Stimulated activated CD4-positive, alpha-beta T cell treated with anti-CD3 and anti-CD28 coated beads, Interleukin-1b, Interleukin-23, amount 100 ng/mL, for 24 hours (primary cell): ENCODE results near the gene MOSPD3.
A peak's percentile ranks its signal among the peaks of the same experiment; 100 is the strongest.
"Not testable (repeated sequence)": the region's sequence is repeated elsewhere in the genome, so short reads cannot be mapped to it uniquely, and the experiment has no call there.

Source experiments
- DNase-seq, 4 experiments: peaks; one replicate each; pipeline ENCODE4 v3.0.0-alpha.2; 2020; ENCODE audit warnings: low read depth in 4 of 4, low spot score in 1 of 4

MOSPD3 gene

GRCh38 chr7:100611983-100612729, at the start of gene MOSPD3:
Gene MOSPD3 (plus strand): TSS chr7:100612540. CDS start chr7:100612792, 252 bp downstream.
- DNase-seq: peak; percentile 96 to 98 (median 98)

DNA sequence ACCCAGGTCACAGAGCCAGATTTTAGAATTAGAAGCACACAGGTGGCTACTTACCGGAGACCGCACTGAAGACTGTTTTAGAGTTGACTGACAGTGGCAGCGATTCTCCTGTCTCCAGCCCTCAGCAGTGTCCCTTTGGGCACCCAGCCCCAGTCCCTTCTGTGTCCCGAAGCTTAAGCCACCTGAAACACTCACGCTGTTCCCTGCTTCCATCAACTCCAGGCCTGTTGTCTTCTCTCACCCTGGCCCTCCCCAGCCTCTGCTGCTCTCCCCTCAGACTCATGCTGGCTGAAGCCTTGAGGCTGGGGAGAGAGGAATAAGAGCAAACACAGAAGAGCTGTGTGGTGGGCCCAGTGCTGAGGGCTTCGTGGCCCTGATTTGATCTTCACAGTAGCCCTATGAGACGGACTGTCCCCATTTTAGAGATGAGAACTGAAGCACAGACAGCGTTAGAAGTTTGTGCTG, 49.2 kb upstream of the MOSPD3 start:
- DNase-seq: no peak

DNA sequence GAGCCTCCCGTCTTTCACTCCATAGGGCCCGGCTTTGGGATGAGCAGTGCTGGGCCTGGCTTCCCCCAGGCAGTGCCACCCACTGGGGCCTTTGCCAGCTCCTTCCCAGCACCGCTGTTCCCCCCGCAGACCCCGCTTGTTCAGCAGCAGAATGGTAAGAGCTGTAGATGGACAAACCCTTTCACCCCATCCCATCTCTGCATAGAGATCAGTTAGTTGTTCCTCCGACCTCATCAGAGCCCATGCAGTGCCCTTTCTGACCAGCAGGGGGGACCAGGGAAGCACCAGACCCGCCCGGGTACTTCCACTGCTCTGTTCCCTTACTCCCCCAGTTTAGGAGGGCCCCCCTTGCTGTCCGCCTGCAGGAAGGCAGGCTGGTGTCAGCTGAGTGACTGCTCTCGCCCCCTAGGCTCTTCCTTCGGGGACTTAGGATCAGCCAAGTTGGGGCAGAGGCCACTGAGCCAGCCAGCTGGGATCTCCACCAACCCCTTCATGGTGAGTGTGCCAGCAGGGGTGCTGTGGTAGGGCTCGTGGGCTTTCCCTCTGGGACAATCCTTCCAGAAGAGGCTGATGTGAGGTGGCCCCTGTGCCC, 48.4 kb upstream of the MOSPD3 start:
- DNase-seq: peak; percentile 66 to 90 (median 78)

DNA sequence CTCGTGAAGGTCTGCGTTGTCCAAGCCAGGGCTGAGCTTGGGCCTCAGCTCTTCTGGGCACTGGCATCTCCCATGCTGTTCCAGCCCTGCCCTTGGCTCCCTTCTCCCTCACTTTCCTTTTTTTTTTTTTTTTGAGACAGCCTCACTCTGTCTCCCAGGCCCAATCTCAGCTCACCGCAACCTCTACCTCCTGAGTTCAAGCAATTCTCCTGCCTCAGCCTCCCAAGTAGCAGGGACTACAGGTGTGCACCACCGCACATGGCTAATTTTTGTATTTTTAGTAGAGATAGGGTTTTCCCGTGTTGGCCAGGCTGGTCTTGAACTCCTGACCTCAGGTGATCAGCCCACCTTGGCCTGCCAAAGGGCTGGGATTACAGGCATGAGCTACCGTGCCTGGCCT, 47.9 kb upstream of the MOSPD3 start:
- not testable (repeated sequence) for DNase-seq

GRCh38 chr7:100565133-100565571, 47.2 kb upstream of the MOSPD3 start:
- DNase-seq: no peak

GRCh38 chr7:100566018-100566531, 46.3 kb upstream of the MOSPD3 start:
- DNase-seq: no peak

GRCh38 chr7:100567031-100567730, 45.2 kb upstream of the MOSPD3 start:
- DNase-seq: no peak

GRCh38 chr7:100567751-100568175, 44.6 kb upstream of the MOSPD3 start:
- no peak for DNase-seq

- no peak for DNase-seq
These were observed 44.0 kb upstream of the MOSPD3 start for GRCh38 chr7:100568176-100568895.

- peak in 1 of 4 experiments; percentile 19 for DNase-seq
These were observed 43.2 kb upstream of the MOSPD3 start for GRCh38 chr7:100568896-100569844.

DNA sequence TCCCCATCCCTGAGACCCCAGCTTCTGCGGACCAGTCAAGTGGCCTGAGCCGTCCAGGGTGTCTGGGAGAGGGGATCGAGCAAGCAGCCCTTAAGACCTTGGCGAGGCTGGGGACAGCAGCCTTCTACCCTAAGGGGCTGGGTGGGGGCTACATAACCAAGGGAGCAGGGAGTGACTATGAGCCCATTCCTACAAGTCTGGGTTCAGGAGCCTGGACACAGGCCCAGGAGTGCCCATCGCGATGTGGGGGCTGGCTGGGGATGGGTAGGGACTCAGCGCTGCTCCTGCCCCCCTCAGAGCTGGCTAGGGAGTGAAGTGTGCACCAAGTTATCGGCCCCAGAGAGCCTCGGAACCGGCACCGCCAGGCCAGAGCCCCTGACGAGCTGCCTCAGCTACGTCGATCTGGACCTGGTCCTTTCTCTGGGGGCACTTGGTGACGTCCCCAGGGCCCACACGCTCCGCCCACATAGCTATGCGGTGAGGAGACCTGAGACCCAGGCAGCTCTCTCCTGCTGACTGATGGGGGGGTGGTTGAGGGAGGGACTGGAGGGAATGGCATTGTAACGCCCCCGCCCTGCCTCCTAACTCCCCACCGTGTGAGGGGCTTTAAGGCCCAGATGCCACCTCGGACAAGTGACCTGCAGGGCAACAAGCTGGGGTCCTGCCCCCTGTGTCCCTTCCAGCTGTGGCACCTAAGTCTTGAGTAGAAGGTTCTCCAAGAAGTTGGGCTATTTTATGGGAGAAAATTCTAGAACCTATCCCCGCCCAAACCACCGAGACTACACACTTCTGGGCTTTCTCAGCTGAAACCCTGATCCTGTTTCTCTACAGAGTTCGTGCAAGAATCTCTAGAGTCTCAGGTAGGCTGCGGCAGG, 41.1 kb upstream of the MOSPD3 start:
- no peak for DNase-seq

GRCh38 chr7:100571829-100572116, 40.6 kb upstream of the MOSPD3 start:
- DNase-seq: no peak

GRCh38 chr7:100572281-100572948, 39.9 kb upstream of the MOSPD3 start:
- DNase-seq: no peak

DNA sequence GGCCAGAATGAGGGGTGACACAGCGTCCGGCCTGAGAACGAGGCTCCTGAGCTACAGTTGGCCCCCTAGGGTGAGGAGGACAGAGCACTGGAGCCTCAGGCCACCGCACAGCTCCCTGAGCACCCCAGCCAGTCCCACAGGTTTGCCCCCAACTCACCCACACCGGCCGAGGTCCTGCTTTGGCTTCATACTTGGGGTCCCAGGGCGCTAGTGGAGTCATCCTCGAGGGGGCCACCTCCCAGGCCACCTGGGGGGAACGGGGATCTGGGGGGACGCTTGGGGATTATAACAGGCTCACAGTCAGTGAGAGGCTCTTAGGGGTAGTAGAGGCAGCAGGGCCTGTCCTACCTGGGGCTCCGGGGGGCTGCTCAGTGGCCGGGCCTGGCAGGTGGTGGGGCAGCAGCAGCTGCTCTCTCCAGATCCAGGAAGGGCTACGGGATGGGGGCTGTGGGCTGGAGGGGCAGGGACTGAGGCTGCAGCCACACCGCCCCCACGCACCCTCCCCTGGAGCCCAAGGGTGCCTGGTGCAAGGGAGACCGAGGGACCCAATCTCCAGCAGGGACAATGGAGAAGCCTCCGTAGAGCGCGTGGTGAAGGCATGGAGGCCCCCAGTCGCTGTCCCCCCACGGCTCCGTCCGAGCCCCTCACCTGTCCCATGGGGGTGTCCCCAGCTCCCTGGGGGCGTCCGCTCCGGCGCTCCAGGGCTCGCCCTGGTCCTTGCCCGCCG, 39.2 kb upstream of the MOSPD3 start:
- DNase-seq: no peak

- no peak for DNase-seq
These were observed 38.5 kb upstream of the MOSPD3 start, which contains the start of gene SAP25 for GRCh38 chr7:100573691-100574361. Gene SAP25 (minus strand): TSS chr7:100573900. CDS start chr7:100573742, 158 bp downstream.

- DNase-seq: no peak
These were observed 37.8 kb upstream of the MOSPD3 start for GRCh38 chr7:100574362-100575205.
